Measurements from ENCODE around the gene XRCC4.
"Not testable (repeated sequence)": the region's sequence is repeated elsewhere in the genome, so short reads cannot be mapped to it uniquely, and the experiment has no call there.

The XRCC4 gene

GRCh38 chr5:83354958-83355357 lies 277.6 kb downstream of the XRCC4 start:
- H3K4me3 ChIP-seq (replicated peaks; ENCODE audit: low read depth, low read length): no peak overlapping the region

GRCh38 chr5:83355482-83356014 lies 278.2 kb downstream of the XRCC4 start:
- not testable (repeated sequence) for H3K4me3 ChIP-seq (replicated peaks; ENCODE audit: low read depth, low read length); DNase-seq (ENCODE audit: extremely low read depth, low read depth)

More at GRCh38 chr5:83354958-83355357, 277.6 kb downstream of the XRCC4 start:
- no peak for TF ChIP-seq CTCF (IDR thresholded peaks at IDR 0.05; ENCODE audit: low read depth, low read length, missing control alignments)
- no peak for DNase-seq (ENCODE audit: extremely low read depth, low read depth)

GRCh38 chr5:83357621-83358231 lies 280.4 kb downstream of the XRCC4 start:
- no peak overlapping the region for H3K4me3 ChIP-seq (replicated peaks; ENCODE audit: low read depth, low read length)
- DNase-seq (ENCODE audit: extremely low read depth, low read depth): no peak
- TF ChIP-seq CTCF (IDR thresholded peaks at IDR 0.05; ENCODE audit: low read depth, low read length, missing control alignments): no peak

- no peak for DNase-seq (ENCODE audit: extremely low read depth, low read depth)
- H3K4me3 ChIP-seq (replicated peaks; ENCODE audit: low read depth, low read length): no peak overlapping the region
- no peak for TF ChIP-seq CTCF (IDR thresholded peaks at IDR 0.05; ENCODE audit: low read depth, low read length, missing control alignments)
These were observed 283.2 kb downstream of the XRCC4 start for GRCh38 chr5:83360573-83360972.

GRCh38 chr5:83362526-83362925 lies 285.2 kb downstream of the XRCC4 start:
- DNase-seq (ENCODE audit: extremely low read depth, low read depth): no peak
- no peak overlapping the region for H3K4me3 ChIP-seq (replicated peaks; ENCODE audit: low read depth, low read length)
- no peak for TF ChIP-seq CTCF (IDR thresholded peaks at IDR 0.05; ENCODE audit: low read depth, low read length, missing control alignments)

- no peak for DNase-seq (ENCODE audit: extremely low read depth, low read depth)
- no peak for TF ChIP-seq CTCF (IDR thresholded peaks at IDR 0.05; ENCODE audit: low read depth, low read length, missing control alignments)
- H3K4me3 ChIP-seq (replicated peaks; ENCODE audit: low read depth, low read length): no peak overlapping the region
These were observed 286.0 kb downstream of the XRCC4 start for GRCh38 chr5:83363111-83363885.

- TF ChIP-seq CTCF (IDR thresholded peaks at IDR 0.05; ENCODE audit: low read depth, low read length, missing control alignments): no peak
- DNase-seq (ENCODE audit: extremely low read depth, low read depth): no peak
- H3K4me3 ChIP-seq (replicated peaks; ENCODE audit: low read depth, low read length): no peak overlapping the region
These were observed 286.5 kb downstream of the XRCC4 start for GRCh38 chr5:83363886-83364275.
